ENCODE data around the gene NCKIPSD.

- TF ChIP-seq CTCF (IDR thresholded peaks at IDR 0.05; ENCODE audit: poor library complexity) = no peak
- no peak for TF ChIP-seq EZH2phosphoT487 (IDR thresholded peaks at IDR 0.05; ENCODE audit: low read depth, severe bottlenecking, unreplicated experiment)
- TF ChIP-seq EZH2 (IDR thresholded peaks at IDR 0.05; ENCODE audit: borderline replicate concordance) = no peak
Measured at GRCh38 chr3:48633256-48633655, 52.5 kb downstream of the NCKIPSD start.

Data from hepatocyte (in vitro differentiated cells).